Transverse colon (tissue), 1 donor: ENCODE results near the gene DNM1L.

Experiments used
- EP300 ChIP-seq: sonication (generic); formaldehyde crosslinking; IDR thresholded peaks from one replicate; pipeline ENCODE4 v1.6.1; 2017; ENCODE audit warnings: antibody characterized with exemption, low read depth
- POLR2A ChIP-seq: fragments of 450-650 bp; IDR thresholded peaks from one replicate; pipeline ENCODE4 v1.6.1; 2016; ENCODE audit warnings: antibody characterized with exemption, mild to moderate bottlenecking, moderate library complexity

- TF ChIP-seq POLR2A (no peak), EP300 (no peak)
Measured at GRCh38 chr12:32777159-32777558, 98.1 kb downstream of the DNM1L start.
